Loucy (cell line): Measurements from ENCODE around the gene MNT.

Experiments used
- CTCF ChIP-seq: fragments of 200-600 bp; sonication (generic); conservative IDR thresholded peaks from 2 replicates; pipeline ENCODE4 v1.5.1; 2014; ENCODE audit warnings: mild to moderate bottlenecking, antibody characterized with exemption, low read length
- EZH2phosphoT487 ChIP-seq: fragments of 200-600 bp; IDR thresholded peaks from 2 replicates; pipeline ENCODE4 v1.6.1; 2018; ENCODE audit warnings: antibody characterized with exemption, mild to moderate bottlenecking, moderate library complexity, borderline replicate concordance

- TF ChIP-seq CTCF (no peak), EZH2phosphoT487 (no peak)
Measured at GRCh38 chr17:2384439-2385127, 16.3 kb downstream of the MNT start.
